HCT116 (cell line): ENCODE results near the gene AKT3. TPM values are rescaled to one million over a fixed set of nuclear protein-coding genes. Genes with fewer than 3 reads are reported as not detected.

Source experiments
- ATAC-seq: fragments of 200-7000 bp; cut with Tn5 transposase; 2 replicates; pipeline ENCODE4 v1.9.1; 2020; ENCODE audit warnings: mild to moderate bottlenecking, moderate library complexity
- BruUV-seq: library from RNA; stranded (reverse); fragments of 400-500 nt; replicated peaks from 2 replicates; lab custom pipeline; 2021; lab: Mats Ljungman, UMichigan
- CTCF ChIA-PET: fragments of 300-600 bp; sonication (Branson Sonifier 250); formaldehyde crosslinking; loops from one replicate; lab custom pipeline; 2021; ENCODE audit warnings: antibody characterized with exemption; lab: Charles Lee
- POLR2A ChIA-PET: fragments of 300-600, 350-600 bp; sonication (Branson Sonifier 250); formaldehyde crosslinking; loops from one replicate; lab custom pipeline; 2021; ENCODE audit warnings: antibody characterized with exemption; lab: Charles Lee
- RAD21 ChIA-PET, 2 experiments: fragments of 300-600 bp; sonication (Branson Sonifier 250); formaldehyde crosslinking; loops; one replicate each; lab custom pipeline; 2023; ENCODE audit warnings: low total read pairs in 2 of 2; ENCODE audit not compliant: uncharacterized antibody in 2 of 2, unreplicated experiment in 2 of 2, low non-redundant PET in 1 of 2; lab: Charles Lee
- DNase-seq: peaks from one replicate; pipeline ENCODE4 v3.0.0-alpha.2; 2010; ENCODE audit warnings: low read depth, low spot score
- H2AFZ ChIP-seq: fragments of 200-600 bp; shearing (Covaris generic), sonication (generic); 2 replicates; pipeline ENCODE4 v1.6.1; 2017; ENCODE audit warnings: low read depth, mixed run types, mixed read lengths, antibody characterized with exemption, low read length; ENCODE audit not compliant: poor library complexity, severe bottlenecking
- H3K27ac ChIP-seq: 2 replicates; pipeline ENCODE4 v1.5.1; 2012; ENCODE audit warnings: low read depth, low read length
- H3K27me3 ChIP-seq: fragments of 200-600 bp; sonication (generic); 2 replicates; pipeline ENCODE4 v1.6.1; 2016; ENCODE audit warnings: mixed run types, low read length, mixed read lengths; ENCODE audit not compliant: insufficient read depth
- H3K36me3 ChIP-seq, 2 experiments: fragments of 200-500 bp in 1 of 2; fragments of 200-600 bp in 1 of 2; sonication (Bioruptor generic) in 1 of 2; sonication (generic) in 1 of 2; 2 replicates each; pipeline versions ENCODE4 v1.5.1 to v1.6.1; 2014 to 2016; ENCODE audit warnings: low read length in 2 of 2, inconsistent platforms in 1 of 2, mixed read lengths in 1 of 2, mixed run types in 1 of 2; ENCODE audit not compliant: insufficient read depth in 2 of 2, control insufficient read depth in 1 of 2
- H3K4me1 ChIP-seq, 2 experiments: fragments of 200-600 bp in 1 of 2; sonication (generic) in 1 of 2; 2 replicates each; pipeline versions ENCODE4 v1.5.1 to v1.6.1; 2012 to 2017; ENCODE audit warnings: low read length in 2 of 2, inconsistent platforms in 1 of 2, mild to moderate bottlenecking in 1 of 2, mixed read lengths in 1 of 2, mixed run types in 1 of 2, moderate library complexity in 1 of 2; ENCODE audit not compliant: insufficient read depth in 2 of 2, control insufficient read depth in 1 of 2
- H3K4me2 ChIP-seq: fragments of 200-600 bp; sonication (generic); 2 replicates; pipeline ENCODE4 v1.6.1; 2017; ENCODE audit warnings: mixed run types, low read length, mixed read lengths
- H3K4me3 ChIP-seq, 2 experiments: fragments of 200-600 bp in 1 of 2; sonication (generic) in 1 of 2; replicated peaks in 1 of 2; 2 replicates each; pipeline ENCODE4 v1.5.1; 2011 to 2016; ENCODE audit warnings: low read length in 2 of 2, control low read depth in 1 of 2, low read depth in 1 of 2, mild to moderate bottlenecking in 1 of 2, mixed read lengths in 1 of 2, mixed run types in 1 of 2
- H3K79me2 ChIP-seq: fragments of 200-600 bp; sonication (generic); 2 replicates; pipeline ENCODE4 v1.6.1; 2017; ENCODE audit warnings: mild to moderate bottlenecking, mixed run types, low read length, moderate library complexity, mixed read lengths; ENCODE audit not compliant: insufficient read depth
- H3K9ac ChIP-seq: fragments of 200-600 bp; sonication (generic); 2 replicates; pipeline ENCODE4 v1.6.1; 2016; ENCODE audit warnings: low read length, mixed read lengths
- H3K9me2 ChIP-seq: fragments of 200-600 bp; sonication (generic), shearing (Covaris generic); 2 replicates; pipeline ENCODE4 v1.6.1; 2017; ENCODE audit warnings: mixed run types, mild to moderate bottlenecking, moderate library complexity; ENCODE audit not compliant: insufficient read depth
- H3K9me3 ChIP-seq, 2 experiments: fragments of 200-500 bp in 1 of 2; fragments of 200-600 bp in 1 of 2; sonication (Bioruptor generic) in 1 of 2; sonication (generic) in 1 of 2; 2 replicates each; pipeline ENCODE4 v1.6.1; 2014 to 2017; ENCODE audit warnings: low read length in 2 of 2, mixed read lengths in 2 of 2, inconsistent platforms in 1 of 2, low read depth in 1 of 2, mild to moderate bottlenecking in 1 of 2, mixed run types in 1 of 2, moderate library complexity in 1 of 2; ENCODE audit not compliant: control insufficient read depth in 1 of 2, insufficient read depth in 1 of 2
- H4K20me1 ChIP-seq: fragments of 200-600 bp; sonication (generic), shearing (Covaris generic); 2 replicates; pipeline ENCODE4 v1.6.1; 2017; ENCODE audit warnings: mixed run types, mild to moderate bottlenecking, moderate library complexity; ENCODE audit not compliant: insufficient read depth
- CBX3 ChIP-seq: IDR thresholded peaks from 2 replicates; pipeline ENCODE4 v1.6.1; 2012; ENCODE audit warnings: low read depth
- CEBPB ChIP-seq: IDR thresholded peaks from 2 replicates; pipeline ENCODE4 v1.6.1; 2012; ENCODE audit warnings: low read depth
- CTCF ChIP-seq, 3 experiments: fragments of 200-600 bp in 1 of 3; sonication (generic) in 1 of 3; IDR thresholded peaks in 2 of 3; conservative IDR thresholded peaks in 1 of 3; 2 replicates each; pipeline ENCODE4 v1.5.1; 2012 to 2017; ENCODE audit warnings: low read depth in 2 of 3, low read length in 2 of 3, antibody characterized with exemption in 1 of 3, borderline replicate concordance in 1 of 3, control low read depth in 1 of 3, mild to moderate bottlenecking in 1 of 3, mixed read lengths in 1 of 3, mixed run types in 1 of 3, moderate library complexity in 1 of 3; ENCODE audit not compliant: insufficient read depth in 1 of 3
- EGR1 ChIP-seq: IDR thresholded peaks from 2 replicates; pipeline ENCODE4 v1.6.1; 2012; ENCODE audit warnings: low read depth
- ELF1 ChIP-seq: IDR thresholded peaks from 2 replicates; pipeline ENCODE4 v1.6.1; 2012; ENCODE audit warnings: low read depth, borderline replicate concordance
- EZH2 ChIP-seq: fragments of 200-600 bp; sonication (generic); IDR thresholded peaks from 2 replicates; pipeline ENCODE4 v1.6.1; 2017; ENCODE audit warnings: antibody characterized with exemption, mixed run types
- EZH2phosphoT487 ChIP-seq: fragments of 200-600 bp; IDR thresholded peaks from 2 replicates; pipeline ENCODE4 v1.6.1; 2018; ENCODE audit warnings: antibody characterized with exemption, borderline replicate concordance
- JUND ChIP-seq: IDR thresholded peaks from 2 replicates; pipeline ENCODE4 v1.6.1; 2012
- MAX ChIP-seq: IDR thresholded peaks from 2 replicates; pipeline ENCODE4 v1.6.1; 2012
- POLR2A ChIP-seq: IDR thresholded peaks from 2 replicates; pipeline ENCODE4 v1.7.0; 2011; ENCODE audit warnings: borderline replicate concordance; ENCODE audit not compliant: insufficient read depth, insufficient read length; ENCODE audit errors: extremely low read depth
- RAD21 ChIP-seq: IDR thresholded peaks from 2 replicates; pipeline ENCODE4 v1.6.1; 2012; ENCODE audit warnings: low read depth, mild to moderate bottlenecking
- REST ChIP-seq: IDR thresholded peaks from 2 replicates; pipeline ENCODE4 v1.6.1; 2012; ENCODE audit warnings: low read depth
- SIN3A ChIP-seq: IDR thresholded peaks from 2 replicates; pipeline ENCODE4 v1.6.1; 2012; ENCODE audit warnings: low read depth
- SP1 ChIP-seq: IDR thresholded peaks from 2 replicates; pipeline ENCODE4 v1.6.1; 2012; ENCODE audit warnings: low read depth
- TCF7L2 ChIP-seq: IDR thresholded peaks from 2 replicates; pipeline ENCODE4 v1.7.0; 2011; ENCODE audit warnings: borderline replicate concordance, inconsistent platforms; ENCODE audit not compliant: insufficient read depth, insufficient read length; ENCODE audit errors: extremely low read depth
- YY1 ChIP-seq: IDR thresholded peaks from 2 replicates; pipeline ENCODE4 v1.6.1; 2011; ENCODE audit warnings: low read length, low read depth, moderate library complexity, mild to moderate bottlenecking; ENCODE audit not compliant: insufficient replicate concordance; ENCODE audit errors: extremely low read depth
- ZBTB33 ChIP-seq: IDR thresholded peaks from 2 replicates; pipeline ENCODE4 v1.6.1; 2011; ENCODE audit warnings: mild to moderate bottlenecking, low read length, moderate library complexity; ENCODE audit not compliant: insufficient replicate concordance; ENCODE audit errors: extremely low read depth
- ZFX ChIP-seq: fragments of 450-650 bp; IDR thresholded peaks from 2 replicates; pipeline ENCODE4 v1.6.1; 2017
- intact Hi-C: fragments of 100-400 bp; cut with micrococcal nuclease; formaldehyde crosslinking; loops from 2 replicates; pipeline ENCODE4 v1.10.0; 2022
- total RNA-seq: library from RNA; stranded (reverse); gene quantifications from one replicate; pipeline ENCODE4 v1.2.1, GENCODE V29; 2021; ENCODE audit not compliant: unreplicated experiment

Gene AKT3
- total RNA-seq, 1 experiment from 2014 or later: 0.49 TPM

- no peak overlapping the region for H3K27ac ChIP-seq
- no peaks in the 10 kb centered on the region for H3K36me3 ChIP-seq
- H3K4me3 ChIP-seq: no peak overlapping the region
- ChIA-PET CTCF (no interaction called here), POLR2A (no interaction called here), RAD21 (no interaction called here)
- H3K4me2 ChIP-seq: no peak overlapping the region
- no TSS peak for BruUV-seq
- ATAC-seq (no peak), DNase-seq (no peak)
- H2AFZ ChIP-seq: no peak overlapping the region
- H3K4me1 ChIP-seq: peaks cover 4 to 21% of the 10 kb centered on the region in 2 experiments; a peak in 2 of 4 replicates
- no peaks in the 10 kb centered on the region for H3K9me3 ChIP-seq
- no peak overlapping the region for H3K9ac ChIP-seq
- intact Hi-C loops: no loop called here
- no peaks in the 10 kb centered on the region for H4K20me1 ChIP-seq
- no peak for TF ChIP-seq TCF7L2
- TF ChIP-seq CTCF (IDR thresholded peaks at IDR 0.05 in 2 of 3, conservative IDR thresholded peaks at IDR 0.05 in 1 of 3; ENCODE audit: borderline replicate concordance in 1 of 3, insufficient read depth in 1 of 3, low read depth in 2 of 3, low read length in 2 of 3): no peak
- no peak for TF ChIP-seq RAD21
- TF ChIP-seq CBX3: no peak
- TF ChIP-seq JUND: no peak
- TF ChIP-seq ELF1: no peak
- no peak for TF ChIP-seq EGR1
- no peak for TF ChIP-seq ZBTB33
- TF ChIP-seq CEBPB: no peak
- TF ChIP-seq SIN3A: no peak
- TF ChIP-seq REST: no peak
- no peak for TF ChIP-seq MAX
- no peak for TF ChIP-seq POLR2A
- TF ChIP-seq ZFX: no peak
- no peak for TF ChIP-seq SP1
- TF ChIP-seq EZH2phosphoT487: no peak
- no peak for TF ChIP-seq EZH2
- TF ChIP-seq YY1: no peak
- no peaks in the 10 kb centered on the region; the same call in 1 of the 2 replicates for H3K9me2 ChIP-seq
- H3K27me3 ChIP-seq: no peaks in the 10 kb centered on the region
- H3K79me2 ChIP-seq: no peaks in the 10 kb centered on the region
These were observed 303.6 kb downstream of the AKT3 start for GRCh38 chr1:243546457-243546856.
